Germinal center (tissue), 1 donor: Measurements from ENCODE around the gene VSIR.
A peak's percentile ranks its signal among the peaks of the same experiment; 100 is the strongest.

ENCODE experiments used
- DNase-seq: peaks from one replicate; pipeline ENCODE4 v3.0.0; 2012; ENCODE audit warnings: mixed read lengths, low spot score

VSIR gene

GRCh38 chr10:71727738-71728737, 45.3 kb downstream of the VSIR start:
- peak; percentile 73 for DNase-seq

DNA sequence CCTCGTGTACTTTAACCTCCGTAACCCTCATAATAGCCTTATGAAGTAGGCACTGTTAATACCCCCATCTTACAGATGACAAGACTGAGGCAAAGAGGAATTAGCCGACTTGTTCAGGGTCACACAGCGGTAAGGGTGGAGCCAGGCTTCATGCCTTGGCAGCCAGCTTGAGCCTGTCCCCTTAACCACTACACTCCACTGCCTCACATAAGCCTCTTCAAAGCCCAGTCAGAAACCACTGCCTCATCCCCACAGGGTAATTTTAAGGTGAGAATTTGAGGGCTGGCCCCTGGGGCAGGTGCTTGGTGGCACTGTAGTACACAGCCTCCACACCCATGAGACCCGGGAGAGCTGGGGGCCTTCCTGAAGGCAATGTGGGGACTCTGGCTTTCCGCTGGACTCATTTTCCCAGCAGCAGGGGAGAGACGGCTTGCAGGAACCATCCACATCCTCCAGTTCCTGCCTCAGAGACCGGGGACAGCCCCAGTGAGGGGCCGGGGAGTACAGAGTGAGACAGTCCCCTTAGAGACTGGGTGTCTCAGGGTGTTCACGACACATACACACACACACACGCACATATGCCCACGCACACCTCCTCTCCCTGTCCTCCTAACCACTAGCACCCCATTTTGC, 46.1 kb downstream of the VSIR start:
- DNase-seq = peak; percentile 52

DNA sequence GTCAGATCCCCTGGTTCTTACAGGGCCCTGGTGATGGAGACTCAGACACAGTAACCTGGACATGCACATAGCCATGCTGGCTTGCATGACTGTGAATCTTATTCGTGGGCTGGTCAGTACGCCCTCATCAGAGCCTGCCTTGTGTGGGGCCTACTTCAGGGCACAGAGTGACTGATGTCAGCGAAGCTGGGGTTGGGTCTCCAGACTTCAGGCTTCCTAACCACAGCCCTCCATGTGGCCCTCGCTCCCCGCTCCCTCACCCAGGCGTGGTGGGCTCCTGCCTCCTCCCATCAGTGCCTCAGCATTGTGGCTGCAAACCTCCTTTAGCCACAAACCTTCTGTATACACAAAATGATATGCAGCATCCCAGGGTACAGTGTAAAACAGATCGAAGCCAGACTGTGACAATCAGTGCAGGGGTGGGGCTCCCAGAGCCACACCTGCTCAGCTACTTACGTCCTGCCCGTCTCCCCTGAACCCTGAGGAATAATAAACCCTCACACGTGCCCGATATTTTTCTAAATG, 46.7 kb downstream of the VSIR start:
- no peak for DNase-seq

DNA sequence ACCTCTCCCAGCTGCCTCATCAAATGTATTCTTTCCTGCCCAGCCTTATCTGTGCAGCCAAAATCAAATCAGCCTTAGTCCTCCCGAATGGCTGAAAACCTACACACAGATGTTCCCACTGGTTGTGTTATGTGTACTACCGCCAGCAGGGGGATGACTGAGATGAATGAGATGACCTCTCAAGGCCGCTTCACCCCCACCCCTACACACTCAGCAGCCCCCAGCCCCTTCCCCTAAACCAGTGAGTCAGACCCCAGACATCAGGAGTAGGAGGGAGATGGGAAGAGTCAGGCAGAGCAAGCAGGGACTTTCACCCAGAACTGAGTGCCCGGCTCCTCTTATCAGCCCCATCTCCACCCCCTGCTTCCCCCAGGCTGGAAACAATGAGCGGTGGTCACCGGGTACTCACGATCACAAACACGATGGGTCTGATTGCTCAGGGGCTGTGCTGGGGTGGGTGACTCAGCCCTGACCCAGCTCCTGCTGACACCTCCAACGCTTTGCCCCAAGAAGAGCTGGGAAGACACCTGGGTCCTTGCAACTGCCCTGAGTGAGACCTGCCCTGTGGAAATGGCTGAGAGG, 47.2 kb downstream of the VSIR start:
- peak; percentile 60 for DNase-seq

GRCh38 chr10:71725249-71725648, 48.1 kb downstream of the VSIR start:
- DNase-seq = no peak

GRCh38 chr10:71724539-71724938, 48.8 kb downstream of the VSIR start:
- no peak for DNase-seq

DNA sequence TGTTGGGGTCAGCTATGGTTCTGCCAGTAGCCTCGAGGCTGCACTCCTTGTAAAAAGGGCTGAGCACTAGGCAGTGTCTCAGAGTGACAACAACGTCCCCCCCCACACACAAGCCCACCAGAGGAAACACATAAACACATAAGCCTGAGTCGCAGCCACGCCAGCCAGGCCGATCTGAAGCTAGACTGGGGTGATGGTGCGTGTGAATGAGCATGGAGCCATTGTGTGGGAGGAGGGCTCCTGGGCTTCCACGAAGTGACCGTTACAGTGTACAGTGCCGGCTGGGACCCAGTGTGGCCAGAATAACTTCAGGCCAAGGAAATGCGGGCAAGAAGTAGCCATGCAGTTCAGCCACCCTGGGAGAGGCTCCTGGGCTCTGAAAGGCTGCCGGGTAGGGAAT, 50.0 kb downstream of the VSIR start:
- DNase-seq = no peak

DNA sequence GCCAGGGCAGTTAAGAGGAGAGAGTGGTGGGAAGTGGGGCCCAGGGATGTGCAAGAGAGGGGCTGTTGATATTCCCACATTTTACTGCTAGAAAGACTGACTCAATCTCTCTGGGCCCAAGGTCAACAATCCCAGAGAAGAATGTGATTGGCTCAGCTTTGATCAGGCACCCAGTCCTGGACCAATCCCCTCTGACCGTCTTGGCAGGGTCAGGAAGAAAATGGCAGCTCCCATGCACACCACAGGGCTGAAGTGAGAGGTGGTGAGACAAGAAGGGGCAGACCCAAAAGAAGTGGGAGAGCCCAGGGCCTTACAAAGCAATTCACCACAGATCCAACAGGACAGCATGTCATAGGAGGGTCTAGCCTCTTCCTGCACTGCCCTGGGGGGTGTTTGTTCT, 50.5 kb downstream of the VSIR start:
- no peak for DNase-seq

- DNase-seq = no peak
Measured at GRCh38 chr10:71721313-71721712, 52.0 kb downstream of the VSIR start.

DNA sequence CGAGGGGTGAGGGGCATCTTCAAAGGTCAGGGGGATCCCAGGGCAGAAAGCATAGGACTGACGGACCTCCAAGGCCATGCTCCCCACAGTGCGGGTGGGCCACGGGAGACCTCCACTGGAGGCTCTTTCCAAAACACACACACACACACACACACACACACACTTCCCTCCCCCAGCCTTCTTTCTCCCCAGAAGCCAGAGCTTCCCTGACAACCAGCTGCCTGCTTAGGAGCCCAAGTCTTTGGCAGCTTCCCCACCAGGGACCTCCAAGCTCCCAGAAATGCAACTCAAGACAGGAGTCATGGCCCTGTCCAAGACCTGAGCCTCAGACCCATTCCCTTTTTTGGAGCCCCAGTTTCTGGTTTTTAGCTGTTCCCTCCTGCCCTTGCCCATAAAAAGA, 53.0 kb downstream of the VSIR start:
- DNase-seq = no peak

GRCh38 chr10:71719464-71720201, 53.7 kb downstream of the VSIR start, which contains the start of gene C10orf105:
Gene C10orf105, minus strand, starts transcription at chr10:71719778. Its CDS starts 3,441 bp downstream, at chr10:71716337.
- no peak for DNase-seq

DNA sequence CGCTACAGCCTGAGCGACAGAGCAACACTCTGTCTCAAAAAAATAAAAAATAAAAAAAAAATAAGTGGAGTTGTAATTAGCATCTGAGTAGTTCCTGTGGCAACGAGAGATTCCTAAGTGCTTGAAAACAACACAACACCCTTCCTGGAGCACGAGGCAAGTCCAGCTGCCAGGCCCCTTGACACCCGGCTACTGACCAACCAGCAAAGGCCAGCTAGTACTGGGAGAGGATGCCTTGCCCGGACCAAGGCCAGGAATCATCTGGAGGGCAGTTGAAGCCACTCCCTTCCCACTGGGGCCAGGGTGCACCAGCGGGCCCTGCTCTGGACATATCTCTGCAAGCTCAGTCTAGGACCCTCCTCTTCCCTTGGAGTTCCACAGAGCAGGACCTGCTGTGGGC, 54.3 kb downstream of the VSIR start:
- DNase-seq = no peak

GRCh38 chr10:71718165-71718698, 55.1 kb downstream of the VSIR start:
- DNase-seq = no peak

GRCh38 chr10:71717551-71717951, 55.8 kb downstream of the VSIR start:
- DNase-seq = no peak

- DNase-seq = no peak
Measured at GRCh38 chr10:71717056-71717455, 56.3 kb downstream of the VSIR start.

GRCh38 chr10:71716426-71716825, 56.9 kb downstream of the VSIR start:
- DNase-seq = no peak

DNA sequence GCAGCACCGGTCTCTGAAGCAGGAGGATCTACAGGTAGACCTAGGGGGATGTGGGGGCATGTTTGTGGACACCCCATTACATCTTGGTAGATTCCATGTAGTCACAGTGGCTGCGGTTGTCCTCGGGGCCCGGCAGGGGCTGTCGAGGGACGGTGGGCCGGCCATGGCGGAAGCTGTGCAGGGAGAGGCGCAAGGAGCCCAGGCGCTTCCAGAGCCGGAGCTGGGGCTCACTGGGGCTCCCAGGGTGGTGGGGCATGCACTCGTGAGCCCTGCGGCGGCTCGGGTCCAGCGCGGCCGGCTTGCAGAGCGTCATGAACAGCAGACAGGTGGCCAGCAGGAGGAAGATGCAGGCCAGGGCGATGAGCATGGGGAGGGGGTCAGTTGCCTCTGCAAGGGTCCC, 57.5 kb downstream of the VSIR start:
- DNase-seq = no peak

GRCh38 chr10:71715026-71715425, 58.3 kb downstream of the VSIR start:
- no peak for DNase-seq

- DNase-seq = no peak
Measured at GRCh38 chr10:71714592-71714991, 58.7 kb downstream of the VSIR start.

- DNase-seq = no peak
Measured at GRCh38 chr10:71714031-71714410, 59.3 kb downstream of the VSIR start.

DNA sequence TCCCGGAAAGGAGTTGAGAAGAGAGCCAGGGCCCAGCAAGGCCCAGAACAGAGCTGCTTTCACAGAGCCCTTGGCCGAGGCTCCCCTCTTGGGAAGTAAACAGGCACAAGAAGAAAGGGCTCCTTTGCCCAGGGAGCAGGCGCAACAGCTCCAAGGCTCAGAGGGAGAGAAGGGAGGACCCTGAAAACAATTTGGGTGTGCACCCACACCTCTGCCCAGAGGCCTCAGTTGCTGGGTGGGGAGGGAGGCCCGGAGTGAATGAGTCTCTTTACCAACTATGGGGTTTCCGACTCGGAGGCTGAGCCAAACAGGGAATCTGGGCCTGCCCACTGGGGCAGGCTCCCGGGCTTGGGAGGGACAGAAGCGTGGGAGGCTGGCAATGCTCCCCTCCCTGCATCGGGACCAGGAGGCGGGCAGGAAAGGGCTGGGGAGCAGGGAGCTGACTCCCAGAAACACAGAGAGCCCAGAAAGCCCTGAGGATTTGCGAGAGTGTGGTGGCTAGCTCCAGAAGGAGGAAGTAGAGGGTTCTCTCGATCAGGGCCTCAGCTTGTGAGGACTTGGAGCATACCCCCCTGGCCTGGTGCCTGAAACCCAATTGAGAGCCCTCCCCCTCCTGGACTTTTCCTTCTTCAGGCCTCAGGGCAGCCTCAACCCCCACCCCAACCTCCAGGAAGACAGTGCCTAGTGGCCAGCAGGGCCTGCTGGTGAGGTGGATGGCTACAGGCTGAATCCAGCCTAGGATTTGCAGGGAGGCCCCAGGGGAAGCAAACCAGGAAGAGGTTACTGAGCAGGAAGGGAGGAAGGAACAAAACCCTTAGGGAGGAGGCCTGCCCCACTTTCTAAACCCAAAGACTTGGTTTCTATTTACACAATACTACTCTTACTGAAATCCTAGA, 59.9 kb downstream of the VSIR start:
- no peak for DNase-seq
